Measurements from ENCODE around the gene MTPN.

DNA sequence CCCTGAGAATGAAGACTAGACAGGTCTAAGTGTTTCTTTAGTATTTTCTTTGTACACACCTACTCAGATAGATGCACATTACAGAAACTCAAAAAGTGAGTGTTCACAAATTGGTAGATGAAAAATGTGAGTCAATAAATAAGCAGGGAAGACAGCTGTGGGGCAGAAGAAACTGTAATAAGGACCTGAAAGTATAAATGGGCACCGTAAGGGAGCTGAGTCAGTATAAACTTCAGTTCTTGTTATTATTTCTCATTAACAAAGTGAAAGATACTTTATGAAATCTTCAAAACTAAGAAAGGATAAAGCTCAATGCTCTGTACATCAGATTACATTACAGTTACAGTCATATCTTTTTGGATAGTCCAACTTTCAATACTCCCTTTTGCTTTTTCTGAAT lies 2.5 kb downstream of the MTPN start:
- TF ChIP-seq, protein P1, sequence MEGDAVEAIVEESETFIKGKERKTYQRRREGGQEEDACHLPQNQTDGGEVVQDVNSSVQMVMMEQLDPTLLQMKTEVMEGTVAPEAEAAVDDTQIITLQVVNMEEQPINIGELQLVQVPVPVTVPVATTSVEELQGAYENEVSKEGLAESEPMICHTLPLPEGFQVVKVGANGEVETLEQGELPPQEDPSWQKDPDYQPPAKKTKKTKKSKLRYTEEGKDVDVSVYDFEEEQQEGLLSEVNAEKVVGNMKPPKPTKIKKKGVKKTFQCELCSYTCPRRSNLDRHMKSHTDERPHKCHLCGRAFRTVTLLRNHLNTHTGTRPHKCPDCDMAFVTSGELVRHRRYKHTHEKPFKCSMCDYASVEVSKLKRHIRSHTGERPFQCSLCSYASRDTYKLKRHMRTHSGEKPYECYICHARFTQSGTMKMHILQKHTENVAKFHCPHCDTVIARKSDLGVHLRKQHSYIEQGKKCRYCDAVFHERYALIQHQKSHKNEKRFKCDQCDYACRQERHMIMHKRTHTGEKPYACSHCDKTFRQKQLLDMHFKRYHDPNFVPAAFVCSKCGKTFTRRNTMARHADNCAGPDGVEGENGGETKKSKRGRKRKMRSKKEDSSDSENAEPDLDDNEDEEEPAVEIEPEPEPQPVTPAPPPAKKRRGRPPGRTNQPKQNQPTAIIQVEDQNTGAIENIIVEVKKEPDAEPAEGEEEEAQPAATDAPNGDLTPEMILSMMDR (IDR thresholded peaks at IDR 0.05; ENCODE audit: low read depth, low read length) = no peak
- TF ChIP-seq EZH2phosphoT487 (IDR thresholded peaks at IDR 0.05; ENCODE audit: low read depth) = no peak

All from OCI-LY3 (cell line).